NCI-H1694 (cell line): ENCODE results near the gene NECAP2.
"Not testable (repeated sequence)": the region's sequence is repeated elsewhere in the genome, so short reads cannot be mapped to it uniquely, and the experiment has no call there.

Experiments
- DNase-seq: peaks from one replicate; lab custom pipeline; 2025; lab: John Stamatoyannopoulos, UW

Gene NECAP2

DNA sequence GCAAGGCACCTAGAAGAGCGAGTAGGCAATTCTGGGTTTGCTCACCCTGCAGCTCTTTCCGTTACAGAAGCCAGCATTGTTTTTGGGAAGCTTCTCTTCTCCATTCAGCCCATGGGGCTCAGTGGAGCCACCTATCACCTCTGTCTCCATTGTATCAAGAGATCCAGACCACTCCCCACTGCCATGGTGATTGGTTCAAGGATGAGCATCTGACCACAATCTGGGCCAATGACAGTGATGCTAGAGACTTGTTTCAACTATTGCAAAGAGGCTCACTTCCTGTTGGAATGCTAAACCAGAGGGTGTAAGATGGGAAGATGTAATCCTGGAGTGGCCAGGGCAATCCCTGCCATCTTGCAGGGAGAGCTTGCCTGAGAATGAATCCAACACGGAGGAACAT is 9.9 kb upstream of the NECAP2 start:
- DNase-seq: no peak

DNA sequence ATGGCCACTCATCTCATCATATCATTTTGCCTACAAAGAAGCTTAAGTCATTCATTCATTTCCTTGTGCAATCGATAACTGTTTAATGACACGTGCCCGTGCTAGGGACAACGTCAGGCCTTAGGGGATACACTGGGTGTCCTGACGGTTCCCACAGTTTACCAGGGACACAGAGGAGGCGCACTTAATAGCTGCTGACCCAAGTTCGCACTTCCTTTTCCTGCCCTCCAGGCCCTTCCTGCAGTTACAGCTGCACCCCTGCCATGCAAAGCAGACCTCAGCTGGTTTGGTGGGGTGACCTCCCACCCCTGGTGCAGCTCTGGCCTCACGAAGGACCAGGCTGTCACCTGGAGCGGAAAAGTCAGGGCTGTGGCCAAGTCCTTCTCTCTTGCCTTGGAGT is 7.5 kb upstream of the NECAP2 start:
- DNase-seq: no peak

DNA sequence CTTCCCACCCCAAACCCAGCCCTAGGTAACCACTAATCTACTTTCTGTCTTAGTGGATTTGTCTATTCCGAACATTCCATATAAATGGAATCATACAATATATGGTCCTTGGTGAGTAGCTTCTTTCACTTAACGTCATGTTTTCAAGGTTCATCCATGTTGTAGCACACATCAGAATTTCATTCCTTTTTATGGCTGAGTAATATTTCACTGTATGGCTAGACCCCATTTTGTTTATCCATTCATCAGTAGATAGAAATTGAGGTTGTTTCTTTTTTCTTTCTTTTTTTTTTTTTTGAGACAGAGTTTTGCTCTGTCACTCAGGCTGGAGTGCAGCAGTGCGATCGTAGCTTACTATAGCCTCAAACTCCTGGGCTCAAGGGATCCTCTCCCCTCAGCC is 6.5 kb upstream of the NECAP2 start:
- no peak for DNase-seq

- no peak for DNase-seq
Measured at GRCh38 chr1:16434501-16434900, 6.0 kb upstream of the NECAP2 start.

- no peak for DNase-seq
Measured at GRCh38 chr1:16436946-16437474, 3.5 kb upstream of the NECAP2 start, which contains the start of gene SPATA21. SPATA21 (minus strand) TSS chr1:16437424; CDS start chr1:16431371, 6,053 bp downstream.

- no peak for DNase-seq
Measured at GRCh38 chr1:16438516-16438915, 2.0 kb upstream of the NECAP2 start.

DNA sequence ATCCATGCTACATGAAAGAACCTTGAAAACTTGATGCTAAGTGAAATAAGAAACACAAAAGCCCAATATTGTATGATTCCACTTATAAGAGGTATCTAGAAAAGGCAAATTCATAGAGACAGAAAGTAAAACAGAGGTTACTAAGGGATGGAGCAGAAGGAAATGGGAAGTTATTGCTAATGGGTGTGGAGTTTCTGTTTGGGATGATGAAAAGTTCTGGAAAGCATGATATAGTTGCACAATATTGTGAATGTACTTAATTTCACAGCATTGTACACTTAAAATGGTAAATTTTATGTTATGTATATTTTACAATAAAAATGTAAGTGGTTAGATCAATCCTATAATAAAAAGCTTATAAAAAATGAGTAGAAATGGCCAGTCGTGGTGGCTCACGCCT is 1.6 kb upstream of the NECAP2 start:
- DNase-seq: no peak

- DNase-seq: no peak
Measured at GRCh38 chr1:16440131-16440469, 424 bp upstream of the NECAP2 start.

DNA sequence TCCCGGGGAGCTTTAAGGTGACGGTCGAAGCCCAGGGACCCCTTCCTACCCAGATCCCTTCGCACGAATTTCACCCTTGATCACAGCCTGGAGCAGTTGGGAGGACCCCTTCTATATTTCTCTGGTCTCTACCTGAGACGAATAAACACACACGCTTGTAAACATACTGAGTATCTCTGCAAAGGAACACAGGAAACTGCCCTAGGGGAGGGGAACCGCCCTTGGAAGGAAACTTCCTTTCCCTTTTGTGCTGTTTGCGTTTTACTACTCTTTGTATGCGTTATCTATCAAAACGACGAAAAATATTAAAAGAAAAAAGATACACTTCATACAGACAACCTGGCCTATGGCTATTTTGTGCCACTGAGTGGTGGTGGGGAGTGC is 750 bp downstream of the NECAP2 start:
- DNase-seq: no peak

DNA sequence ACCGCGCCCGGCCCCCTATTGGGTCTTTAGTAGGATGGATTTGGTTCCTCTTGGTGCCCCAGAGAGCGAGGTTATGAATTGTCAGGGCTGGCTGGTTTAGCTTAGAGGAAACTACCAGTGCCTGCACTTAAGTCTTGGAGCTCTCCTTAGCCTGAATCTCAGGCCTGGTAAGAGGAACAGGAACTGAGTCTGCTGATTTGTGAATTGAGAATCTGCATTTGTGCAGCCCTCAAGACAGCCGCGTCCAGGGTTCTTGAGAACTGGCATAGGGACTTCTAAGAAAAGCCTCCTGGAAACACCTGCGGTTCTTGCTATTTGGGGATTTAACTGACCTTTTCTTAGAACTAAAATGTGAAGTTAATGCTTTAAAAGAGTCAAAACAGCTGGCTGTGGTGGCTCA is 1.7 kb downstream of the NECAP2 start:
- DNase-seq: no peak

DNA sequence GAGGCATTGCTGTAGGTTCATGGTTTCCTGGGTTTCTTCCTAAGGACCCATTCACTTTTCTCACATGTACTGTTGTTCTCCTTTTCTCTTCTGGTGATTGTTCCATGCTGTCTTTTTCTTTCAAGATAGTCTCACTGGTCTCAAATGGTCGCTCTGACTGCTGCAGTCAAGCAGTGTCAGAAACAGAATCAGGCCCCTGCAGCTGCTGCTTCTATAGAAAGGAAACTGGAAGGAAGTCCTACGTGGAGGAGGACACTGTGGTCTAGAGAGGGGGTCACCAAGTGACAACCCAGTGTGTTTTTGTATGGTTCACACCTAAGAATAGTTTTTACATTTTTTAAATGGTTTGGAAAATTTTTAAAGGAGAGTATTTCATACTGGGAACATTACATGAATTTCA is 2.4 kb downstream of the NECAP2 start:
- DNase-seq: no peak

GRCh38 chr1:16443975-16444770 is 3.6 kb downstream of the NECAP2 start:
- DNase-seq: no peak

GRCh38 chr1:16445052-16445451 is 4.5 kb downstream of the NECAP2 start:
- DNase-seq: no peak

GRCh38 chr1:16446116-16446515 is 5.6 kb downstream of the NECAP2 start:
- DNase-seq: no peak

GRCh38 chr1:16447641-16448040 is 7.1 kb downstream of the NECAP2 start:
- DNase-seq: no peak

GRCh38 chr1:16449065-16449464 is 8.5 kb downstream of the NECAP2 start:
- no peak for DNase-seq

GRCh38 chr1:16449666-16450065 is 9.1 kb downstream of the NECAP2 start:
- no peak for DNase-seq

DNA sequence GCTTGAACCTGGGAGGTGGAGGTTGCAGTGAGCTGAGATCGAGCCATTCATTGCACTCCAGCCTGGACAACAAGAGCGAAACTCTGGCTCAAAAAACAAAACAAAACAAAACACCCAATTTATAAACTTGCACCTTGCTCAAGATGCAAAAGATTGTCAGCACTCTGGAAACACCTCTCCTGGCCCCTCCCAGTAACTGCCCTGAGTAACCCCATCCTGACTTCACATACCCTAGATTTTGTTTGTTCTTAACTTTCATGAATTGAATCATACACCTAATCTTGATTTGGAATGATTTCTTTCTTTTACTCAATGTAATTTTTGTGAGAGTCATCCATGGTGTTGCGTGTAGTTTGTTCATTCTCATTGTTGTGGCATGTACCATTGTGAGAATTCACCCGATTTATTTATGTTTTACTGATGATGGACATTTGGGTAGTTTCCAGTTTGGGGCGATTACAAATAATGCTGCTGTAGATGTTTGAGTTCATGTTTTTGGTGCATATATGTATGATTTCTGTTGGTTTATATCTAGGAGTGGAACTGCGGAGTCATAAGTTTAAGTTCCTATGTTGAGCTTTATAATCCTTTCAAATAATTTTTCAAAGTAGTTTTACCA is 10.4 kb downstream of the NECAP2 start:
- DNase-seq: no peak

- DNase-seq: no peak
Measured at GRCh38 chr1:16451841-16452528, 11.5 kb downstream of the NECAP2 start.

- not testable (repeated sequence) for DNase-seq
Measured at GRCh38 chr1:16454909-16455308, 14.4 kb downstream of the NECAP2 start.

DNA sequence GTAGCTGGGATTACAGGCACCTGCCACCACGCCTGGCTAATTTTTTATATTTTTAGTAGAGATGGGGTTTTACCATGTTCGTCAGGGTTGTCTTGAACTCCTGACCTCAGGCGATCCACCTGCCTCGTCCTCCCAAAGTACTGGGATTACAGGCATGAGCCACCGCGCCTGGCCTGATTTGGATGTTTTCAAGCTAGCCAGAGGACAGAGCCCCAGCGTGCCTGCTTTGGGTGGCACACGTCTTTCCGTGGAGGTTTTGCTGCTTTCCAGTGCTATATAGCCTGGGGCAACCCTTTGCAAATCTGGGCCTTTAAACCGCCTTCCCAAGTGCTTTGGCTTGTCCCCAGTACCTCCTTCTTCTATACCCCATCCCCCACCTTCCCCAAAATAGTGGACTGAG is 15.6 kb downstream of the NECAP2 start:
- DNase-seq: not testable (repeated sequence)

DNA sequence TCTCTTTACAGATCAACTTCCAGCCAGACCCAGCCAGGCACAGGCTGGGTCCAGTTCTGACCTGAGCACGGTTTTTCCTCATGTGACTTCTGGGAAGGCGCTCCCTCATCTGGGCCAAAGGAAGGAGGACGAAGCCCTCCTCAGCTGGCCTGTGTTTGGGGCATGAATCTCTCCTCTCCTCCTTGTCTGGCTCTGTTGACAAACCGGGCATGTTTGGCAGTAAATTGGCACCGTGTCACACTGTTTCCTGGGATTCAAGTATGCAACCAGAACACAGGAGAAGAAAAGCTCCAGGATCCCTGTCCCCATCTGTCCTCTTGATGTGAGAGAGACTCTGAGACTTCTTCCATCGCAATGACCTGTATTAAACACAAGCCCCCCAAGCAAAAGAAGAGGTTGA is 18.3 kb downstream of the NECAP2 start:
- no peak for DNase-seq

GRCh38 chr1:16459352-16459925 is 18.9 kb downstream of the NECAP2 start:
- DNase-seq: no peak
